Measurements from ENCODE around the gene C1orf115.

DNA sequence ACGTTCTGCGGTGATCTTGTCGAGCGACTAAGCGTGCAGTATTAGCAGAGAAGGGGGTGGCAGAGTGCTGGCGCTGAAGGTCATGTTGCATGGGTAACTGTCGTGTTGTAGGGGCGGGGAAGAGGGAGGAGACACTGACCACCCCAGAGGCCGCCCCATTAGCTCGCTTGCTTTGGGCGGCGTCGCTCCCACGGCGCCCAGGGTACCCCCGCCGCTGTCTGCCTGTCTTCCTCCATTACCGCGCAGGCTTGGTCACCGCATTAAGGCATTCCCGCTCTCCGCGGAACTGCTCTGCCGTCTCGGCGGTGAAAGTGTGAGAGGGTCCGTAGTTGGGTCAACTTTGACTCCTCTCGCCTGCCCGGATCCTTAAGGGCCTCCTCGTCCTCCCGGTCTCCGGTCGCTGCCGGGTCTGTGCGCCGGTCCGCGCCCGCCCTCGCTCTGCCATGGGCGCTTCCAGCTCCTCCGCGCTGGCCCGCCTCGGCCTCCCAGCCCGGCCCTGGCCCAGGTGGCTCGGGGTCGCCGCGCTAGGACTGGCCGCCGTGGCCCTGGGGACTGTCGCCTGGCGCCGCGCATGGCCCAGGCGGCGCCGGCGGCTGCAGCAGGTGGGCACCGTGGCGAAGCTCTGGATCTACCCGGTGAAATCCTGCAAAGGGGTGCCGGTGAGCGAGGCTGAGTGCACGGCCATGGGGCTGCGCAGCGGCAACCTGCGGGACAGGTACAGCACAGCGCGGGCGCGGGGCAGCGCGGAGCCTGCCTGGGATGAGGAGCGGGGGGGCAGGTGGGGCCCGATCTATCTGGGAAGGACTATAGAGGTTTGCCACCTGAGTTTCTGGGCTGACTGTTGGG, 58.1 kb downstream of the C1orf115 start, which contains the start of gene MTARC2:
- TF ChIP-seq POLR2AphosphoS5 (IDR thresholded peaks at IDR 0.05; ENCODE audit: low read depth, low read length) (peak; percentile 74), FOSL2 (IDR thresholded peaks at IDR 0.05; ENCODE audit: borderline replicate concordance, low read depth) (no peak), CTCF (IDR thresholded peaks at IDR 0.05) (no peak), RAD21 (IDR thresholded peaks at IDR 0.05; ENCODE audit: low read length) (0 out of 2 replicates have a peak, but pooled peaks have one; percentile 2), YY1 (IDR thresholded peaks at IDR 0.05; ENCODE audit: low read depth) (peak; percentile 65; the same call in 1 of the 2 replicates), MEF2A (IDR thresholded peaks at IDR 0.05; ENCODE audit: borderline replicate concordance, low read depth) (no peak), TCF12 (IDR thresholded peaks at IDR 0.05) (no peak)
- TF ChIP-seq, protein P1, sequence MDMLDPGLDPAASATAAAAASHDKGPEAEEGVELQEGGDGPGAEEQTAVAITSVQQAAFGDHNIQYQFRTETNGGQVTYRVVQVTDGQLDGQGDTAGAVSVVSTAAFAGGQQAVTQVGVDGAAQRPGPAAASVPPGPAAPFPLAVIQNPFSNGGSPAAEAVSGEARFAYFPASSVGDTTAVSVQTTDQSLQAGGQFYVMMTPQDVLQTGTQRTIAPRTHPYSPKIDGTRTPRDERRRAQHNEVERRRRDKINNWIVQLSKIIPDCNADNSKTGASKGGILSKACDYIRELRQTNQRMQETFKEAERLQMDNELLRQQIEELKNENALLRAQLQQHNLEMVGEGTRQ (IDR thresholded peaks at IDR 0.05; ENCODE audit: borderline replicate concordance, low read depth, low read length) = no peak
